Lung microvascular endothelial cell (primary cell): ENCODE data around the gene UGT1A3. TPM values are rescaled to one million over a fixed set of nuclear protein-coding genes. Genes with fewer than 3 reads are reported as not detected.
"Not testable (repeated sequence)": the region's sequence is repeated elsewhere in the genome, so short reads cannot be mapped to it uniquely, and the experiment has no call there.

Experiments
- DNase-seq, 2 donors: peaks; one replicate each; pipeline versions ENCODE4 v3.0.0 to v3.0.0-alpha.2; 2010; ENCODE audit warnings: low read depth in 2 of 2
- total RNA-seq: library from RNA; depleted of rRNA; stranded (reverse); fragments of >200 nt; gene quantifications from 2 replicates; pipeline ENCODE4 v1.2.1, GENCODE V29; 2014

UGT1A3 gene
- not detected in 2 replicates for total RNA-seq

DNA sequence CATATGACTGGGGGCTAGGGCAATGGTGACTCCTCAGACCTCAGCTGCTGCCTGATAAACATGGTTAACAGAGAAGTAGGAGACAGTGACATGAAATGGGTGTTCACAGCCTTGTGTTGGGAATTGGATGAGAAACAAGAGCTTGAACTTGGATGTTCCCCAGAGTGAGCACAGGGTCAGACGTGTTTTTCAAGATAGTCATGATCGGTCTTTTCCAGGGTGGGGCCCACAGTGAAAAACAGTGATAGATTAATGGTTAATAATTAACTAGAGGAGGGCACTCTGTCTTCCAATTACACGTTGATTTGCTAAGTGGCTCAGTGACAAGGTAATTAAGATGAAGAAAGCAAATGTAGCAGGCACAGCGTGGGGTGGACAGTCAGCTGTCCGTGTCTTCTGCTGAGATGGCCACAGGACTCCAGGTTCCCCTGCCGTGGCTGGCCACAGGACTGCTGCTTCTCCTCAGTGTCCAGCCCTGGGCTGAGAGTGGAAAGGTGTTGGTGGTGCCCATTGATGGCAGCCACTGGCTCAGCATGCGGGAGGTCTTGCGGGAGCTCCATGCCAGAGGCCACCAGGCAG is at the start of gene UGT1A3:
Gene UGT1A3, plus strand, starts transcription at position 320 of the 579 bp plus-strand sequence. Its CDS starts 85 bp downstream, at position 405.
- no peak for DNase-seq

DNA sequence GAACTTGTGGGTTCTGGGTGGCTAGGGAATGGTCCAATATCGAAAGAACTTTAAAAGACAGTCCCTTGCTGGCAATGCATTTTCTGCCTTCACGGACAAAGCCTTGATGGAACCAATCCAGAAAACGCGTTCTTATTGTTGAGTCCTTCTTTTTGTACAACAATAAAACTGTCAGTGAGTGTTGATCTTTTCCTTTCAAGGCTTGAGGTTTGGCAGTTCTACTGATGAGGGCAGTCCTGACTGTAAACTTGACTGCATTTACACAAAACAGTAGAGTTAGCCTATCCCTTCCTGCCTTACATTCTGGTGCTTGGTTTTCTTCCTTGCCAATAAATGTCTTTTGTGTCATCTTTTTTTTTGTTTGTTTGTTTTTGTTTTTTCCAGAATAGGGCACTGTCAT is 49.6 kb upstream of the UGT1A3 start:
- no peak for DNase-seq

DNA sequence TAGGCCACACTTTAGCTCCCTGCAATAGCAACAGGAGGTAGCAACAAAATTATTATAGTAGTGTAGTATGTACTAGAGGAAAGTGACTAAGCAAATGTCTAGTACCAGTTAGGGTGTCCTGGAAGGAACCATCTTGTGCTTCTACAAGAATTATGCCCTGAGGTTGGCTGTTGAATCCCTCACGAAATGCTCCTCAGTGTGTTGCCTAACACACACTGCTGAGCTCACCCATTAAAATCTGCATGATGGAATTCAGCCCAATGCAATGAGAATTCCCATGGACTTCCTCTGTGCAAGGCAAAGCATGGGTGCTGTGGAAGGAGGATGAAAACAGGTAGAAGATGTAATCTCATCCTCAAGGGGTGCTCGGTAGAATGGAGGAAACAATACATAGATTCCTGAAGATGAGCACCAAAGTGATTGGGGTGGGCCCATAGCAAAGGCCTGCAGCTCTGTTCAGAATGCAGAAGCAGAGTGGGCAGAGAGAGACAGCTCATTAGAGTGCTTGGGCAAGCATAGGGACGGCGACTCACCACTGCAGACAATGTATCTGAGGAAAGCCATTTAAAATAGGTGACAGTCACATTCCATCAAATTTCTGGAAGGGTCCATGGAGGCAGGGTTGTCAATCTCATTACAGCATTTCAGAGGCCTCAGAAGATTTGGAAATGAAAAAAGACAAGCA is 48.3 kb upstream of the UGT1A3 start:
- DNase-seq: no peak

GRCh38 chr2:233681521-233682099 is 47.2 kb upstream of the UGT1A3 start, which contains the start of gene UGT1A7:
UGT1A7 (plus strand) TSS chr2:233681901; CDS start chr2:233681938, 37 bp downstream.
- no peak for DNase-seq

DNA sequence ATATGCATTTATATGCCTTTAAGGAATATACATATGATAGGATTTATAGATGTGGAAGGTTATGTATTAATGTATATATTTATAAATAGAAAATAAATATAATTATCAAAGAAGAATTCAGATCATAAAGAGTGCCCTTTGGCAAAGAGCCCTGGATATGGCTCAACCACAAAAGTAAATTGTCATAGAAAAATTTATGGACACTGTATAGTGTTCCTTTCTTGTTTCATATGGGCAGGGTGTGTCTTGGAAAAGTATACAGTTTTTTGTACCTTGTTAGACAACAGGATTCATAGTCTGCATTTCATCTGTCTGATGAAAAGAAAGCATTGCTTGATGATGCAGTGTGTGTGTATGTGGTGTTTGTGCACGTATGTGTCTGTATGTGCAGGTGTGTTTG is 44.2 kb upstream of the UGT1A3 start:
- no peak for DNase-seq

DNA sequence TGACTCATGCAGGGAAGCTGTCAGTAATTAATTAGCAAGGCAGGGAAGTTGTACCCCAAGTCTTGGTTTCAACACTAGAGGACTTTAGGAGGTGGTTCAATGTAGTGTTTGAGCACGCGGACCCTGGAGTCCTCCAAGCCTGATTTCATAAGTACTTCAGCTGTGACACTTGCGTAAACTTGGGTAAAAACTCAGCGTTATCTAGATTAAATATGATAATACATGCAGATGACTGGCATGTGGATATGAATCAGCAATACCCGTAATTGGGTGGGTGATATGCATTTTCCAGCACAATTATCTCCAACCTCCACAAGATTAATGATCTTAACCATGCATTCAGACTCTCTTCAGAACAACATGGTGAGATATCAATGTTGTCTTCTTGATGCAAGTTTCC is 41.9 kb upstream of the UGT1A3 start:
- no peak for DNase-seq

DNA sequence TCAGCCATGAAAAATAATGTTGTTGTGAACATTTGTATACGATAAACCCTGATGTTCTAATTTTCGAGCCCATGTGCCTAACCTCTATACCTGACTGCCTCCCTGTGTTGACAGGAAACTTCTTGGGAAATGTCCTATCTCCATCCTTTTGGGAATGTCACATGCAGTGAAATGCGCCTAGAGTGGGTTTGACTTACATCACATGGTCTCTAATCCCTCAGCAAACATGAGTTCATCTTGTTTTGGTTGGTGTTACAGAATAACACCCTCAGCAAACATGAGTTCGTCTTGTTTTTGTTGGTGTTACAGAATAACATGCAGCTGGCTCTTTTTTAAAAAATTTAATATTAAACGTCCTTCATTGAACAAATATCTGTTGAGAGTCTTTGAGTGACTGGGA is 40.5 kb upstream of the UGT1A3 start:
- no peak for DNase-seq

DNA sequence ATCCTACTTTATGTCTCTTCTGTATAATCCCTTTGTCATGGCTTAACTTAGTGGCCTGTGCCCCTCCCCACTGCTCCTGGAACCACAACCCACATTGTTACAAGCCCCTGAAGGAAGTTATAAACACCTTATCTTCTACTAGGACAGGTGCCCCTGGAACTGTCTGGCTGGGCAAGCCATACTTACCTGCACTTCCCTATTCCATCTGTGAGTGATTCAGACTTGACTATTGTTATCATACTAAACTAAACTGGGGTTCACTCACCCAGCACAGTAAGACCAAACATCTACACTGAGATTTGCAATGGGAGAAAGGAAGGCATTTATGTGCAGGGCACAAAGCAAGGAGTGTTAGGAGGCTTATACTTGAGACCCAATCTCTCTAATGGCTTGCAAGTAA is 39.8 kb upstream of the UGT1A3 start:
- peak in 1 of 2 donors; percentile 21 for DNase-seq

DNA sequence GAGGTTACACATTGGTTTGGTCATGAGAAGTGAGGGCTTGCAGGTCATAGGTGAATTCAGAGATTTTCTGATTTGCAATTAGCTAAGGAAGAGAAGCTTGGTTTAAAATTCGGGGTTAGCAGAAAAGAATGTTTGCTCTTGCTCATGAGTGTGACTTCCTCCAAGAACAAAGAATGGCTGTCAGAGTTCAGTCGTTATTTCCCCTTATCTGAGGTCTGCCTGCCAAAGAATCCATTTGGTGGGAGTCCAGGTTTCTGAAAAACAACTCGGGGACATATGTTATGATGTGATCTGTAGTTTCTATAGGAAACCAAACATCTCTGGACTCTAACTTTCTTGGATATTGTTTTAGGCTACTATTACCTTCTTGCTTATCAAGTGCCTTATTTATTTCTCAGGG is 39.3 kb upstream of the UGT1A3 start:
- peak; percentile 63 to 84 for DNase-seq

GRCh38 chr2:233690444-233690843 is 38.4 kb upstream of the UGT1A3 start:
- peak in 1 of 2 donors; percentile 58 for DNase-seq

- no peak for DNase-seq
These were observed 37.1 kb upstream of the UGT1A3 start for GRCh38 chr2:233691443-233692433.

GRCh38 chr2:233692648-233693047 is 36.2 kb upstream of the UGT1A3 start, which contains the start of gene UGT1A6:
UGT1A6 (plus strand) TSS chr2:233692890; CDS start chr2:233693005, 115 bp downstream.
- no peak for DNase-seq

DNA sequence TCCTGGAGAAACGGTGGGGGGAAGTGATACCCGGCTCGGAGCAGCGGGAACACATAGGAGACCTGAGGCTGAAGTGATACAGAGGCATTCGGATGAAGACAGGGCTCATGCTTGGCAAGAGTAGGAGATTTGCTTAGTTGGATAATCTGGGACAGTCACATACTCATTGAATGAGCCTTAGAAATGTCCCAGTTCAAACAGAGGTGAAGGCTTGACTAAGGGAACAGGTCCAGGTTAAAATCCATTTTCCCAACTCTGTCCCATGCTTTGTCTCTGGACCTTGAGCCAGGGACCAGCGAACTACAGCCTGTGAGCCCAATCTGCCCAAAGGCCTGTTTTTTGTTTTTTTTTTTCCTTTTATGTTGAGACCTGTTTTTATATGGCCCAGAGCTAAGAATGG is 34.9 kb upstream of the UGT1A3 start:
- no peak for DNase-seq

DNA sequence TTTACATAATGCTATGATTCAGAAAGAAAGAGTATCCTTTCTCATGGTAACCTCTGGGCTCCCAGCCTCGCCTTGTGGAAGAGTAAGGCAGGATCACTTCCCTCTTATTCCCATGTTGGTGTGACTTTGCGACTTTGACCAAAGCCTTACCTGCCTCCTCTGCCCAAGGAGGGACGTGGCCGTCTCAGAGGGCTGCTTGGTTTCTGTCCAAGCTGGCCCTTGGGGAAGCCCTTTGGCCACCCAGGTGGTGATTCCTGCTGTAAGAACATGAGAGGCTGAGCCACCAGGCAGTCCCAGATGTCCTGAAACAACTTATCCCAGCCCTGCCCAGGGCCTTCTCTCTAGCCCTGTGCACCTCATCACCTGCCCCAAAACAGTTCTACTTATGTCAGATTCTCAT is 30.1 kb upstream of the UGT1A3 start:
- DNase-seq: no peak

DNA sequence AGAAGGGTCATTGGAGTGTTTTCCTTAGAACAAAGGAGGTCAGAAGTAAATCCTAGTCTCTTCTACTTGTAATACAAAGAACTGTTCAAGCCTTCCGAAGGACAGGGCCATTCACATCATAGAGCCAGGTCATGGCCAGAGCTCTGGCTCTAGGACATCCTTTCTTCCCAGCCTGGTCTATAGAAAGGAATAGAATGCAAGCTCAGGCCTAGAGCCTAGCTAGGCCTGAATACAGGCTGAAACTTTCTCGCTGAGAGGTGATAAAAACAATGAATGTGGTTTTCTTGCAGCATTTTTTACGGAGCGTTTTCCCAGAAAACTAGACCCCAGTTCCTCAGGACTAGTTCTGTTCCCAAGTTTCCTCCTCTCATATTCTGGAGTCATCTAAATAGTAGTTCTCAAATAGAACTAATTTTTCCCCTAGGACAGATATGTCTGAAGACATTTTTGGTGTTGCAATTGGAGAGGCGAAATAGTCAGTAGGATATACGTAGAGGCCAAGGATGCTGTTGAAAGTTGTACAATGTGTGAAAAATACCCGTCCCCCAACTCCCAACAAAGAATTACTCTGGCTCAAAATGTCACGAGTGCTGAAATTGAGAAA is 29.3 kb upstream of the UGT1A3 start:
- no peak for DNase-seq

DNA sequence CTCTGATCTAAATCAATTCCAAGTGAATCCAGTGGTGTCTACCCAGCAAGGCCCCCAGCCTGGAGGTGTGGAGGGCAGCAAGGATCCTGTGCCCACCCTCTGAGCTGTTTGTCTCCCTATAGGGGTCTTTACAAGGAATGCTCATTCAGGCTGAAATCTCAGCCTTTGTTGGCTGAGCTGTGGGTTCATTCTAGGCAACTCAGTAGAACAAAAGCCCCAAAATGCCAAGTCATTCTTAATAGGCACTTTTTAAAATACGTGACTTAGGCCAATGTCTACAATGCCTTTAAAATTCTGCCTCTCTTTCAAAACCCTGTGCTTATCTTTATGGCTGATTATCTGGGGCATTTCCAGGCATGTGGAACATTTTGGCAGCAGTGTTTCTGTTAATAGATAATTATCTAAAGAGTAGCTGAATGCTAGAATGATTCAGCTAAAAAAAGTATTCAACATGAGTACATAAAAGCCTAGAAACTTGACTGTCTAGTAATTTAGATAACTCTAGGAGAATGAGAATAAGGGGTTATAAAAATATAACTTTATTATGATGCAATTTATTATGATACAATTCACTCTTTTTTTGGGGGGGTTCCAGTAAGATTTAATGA is 28.7 kb upstream of the UGT1A3 start:
- DNase-seq: peak in 1 of 2 donors; percentile 91

DNA sequence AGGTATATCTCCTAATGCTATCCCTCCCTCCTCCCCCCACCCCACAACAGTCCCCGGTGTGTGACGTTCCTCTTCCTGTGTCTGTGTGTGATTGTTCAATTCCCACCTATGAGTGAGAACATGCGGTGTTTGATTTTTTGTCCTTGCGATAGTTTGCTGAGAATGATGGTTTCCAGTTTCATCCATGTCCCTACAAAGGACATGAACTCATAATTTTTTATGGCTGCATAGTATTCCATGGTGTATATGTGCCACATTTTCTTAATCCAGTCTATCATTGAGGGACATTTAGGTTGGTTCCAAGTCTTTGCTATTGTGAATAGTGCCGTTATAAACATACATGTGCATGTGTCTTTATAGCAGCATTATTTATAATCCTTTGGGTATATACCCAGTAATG is 28.0 kb upstream of the UGT1A3 start:
- DNase-seq: not testable (repeated sequence)

GRCh38 chr2:233702238-233702637 is 26.6 kb upstream of the UGT1A3 start:
- no peak for DNase-seq

DNA sequence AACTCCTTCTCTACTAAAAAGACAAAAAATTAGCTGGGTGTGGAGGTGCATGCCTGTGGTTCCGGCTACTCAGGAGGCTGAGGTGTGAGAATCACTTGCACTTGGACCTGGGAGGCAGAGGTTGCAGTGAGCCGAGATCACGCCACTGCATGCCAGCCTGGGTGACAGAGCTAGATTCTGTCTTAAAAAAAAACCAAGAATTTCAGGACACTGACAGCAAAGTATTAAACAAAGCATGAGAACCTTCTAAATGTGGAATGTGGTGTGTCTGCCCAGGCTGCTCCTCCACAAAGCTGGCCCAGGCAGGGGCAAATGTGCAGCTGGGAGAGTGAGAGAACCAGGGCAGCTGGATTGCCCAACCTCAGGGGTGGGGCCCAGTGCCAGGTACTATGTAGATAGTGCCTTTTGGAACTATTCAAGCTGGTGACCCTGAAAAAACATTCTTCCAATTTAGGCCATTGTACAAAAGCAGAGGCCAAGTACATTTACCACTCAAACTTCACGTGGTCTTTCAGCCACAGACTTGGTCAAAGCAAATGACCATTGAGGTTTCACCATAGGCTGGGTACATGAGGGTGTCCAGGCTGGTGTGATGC is 22.8 kb upstream of the UGT1A3 start:
- DNase-seq: no peak

GRCh38 chr2:233706720-233707119 is 22.1 kb upstream of the UGT1A3 start:
- DNase-seq: no peak
